ENCODE measurements around the gene LENG8.
"Not testable (repeated sequence)": the region's sequence is repeated elsewhere in the genome, so short reads cannot be mapped to it uniquely, and the experiment has no call there.

Gene LENG8

GRCh38 chr19:54470991-54471782, 22.2 kb downstream of the LENG8 start:
- H3K27ac Mint-ChIP-seq, result no peak overlapping the region
- ATAC-seq (peak; percentile 65), DNase-seq (ENCODE audit: low spot score in 2 of 2) (no peak)
- peaks cover 23% of the 10 kb centered on the region for H3K4me1 Mint-ChIP-seq
- H3K9me3 Mint-ChIP-seq, result no peaks in the 10 kb centered on the region
- peak overlapping the region; percentile 59 for H3K4me3 Mint-ChIP-seq
- no peaks in the 10 kb centered on the region for H3K36me3 Mint-ChIP-seq

GRCh38 chr19:54473071-54473891, 24.3 kb downstream of the LENG8 start, which contains the start of gene CDC42EP5:
Gene CDC42EP5, minus strand, starts transcription at chr19:54473296. Its CDS starts 7,749 bp downstream, at chr19:54465547.
- Mint-ChIP-seq H3K27ac (peak within 1 kb of the TSS; percentile 56), H3K4me3 (peak within 1 kb of the TSS; percentile 39)
- DNase-seq (ENCODE audit: low spot score in 2 of 2), result no peak

GRCh38 chr19:54473892-54474372, 24.9 kb downstream of the LENG8 start:
- no peak overlapping the region for H3K4me3 Mint-ChIP-seq

More at GRCh38 chr19:54473071-54473891, 24.3 kb downstream of the LENG8 start, which contains the start of gene CDC42EP5:
- ATAC-seq, result peak; percentile 65
- peaks cover 23% of the 10 kb centered on the region for H3K4me1 Mint-ChIP-seq
- H3K36me3 Mint-ChIP-seq, result no peaks in the 10 kb centered on the region
- H3K9me3 Mint-ChIP-seq, result no peaks in the 10 kb centered on the region

GRCh38 chr19:54475706-54476105, 26.7 kb downstream of the LENG8 start:
- Mint-ChIP-seq H3K27ac (no peak overlapping the region), H3K36me3 (peaks cover 6% of the 10 kb centered on the region), H3K4me1 (peaks cover 10% of the 10 kb centered on the region), H3K9me3 (no peaks in the 10 kb centered on the region), H3K4me3 (no peak overlapping the region)
- ATAC-seq, result no peak
- no peak for DNase-seq (ENCODE audit: low spot score in 2 of 2)

More at GRCh38 chr19:54473892-54474372, 24.9 kb downstream of the LENG8 start:
- ATAC-seq (no peak), DNase-seq (ENCODE audit: low spot score in 2 of 2) (no peak)
- no peaks in the 10 kb centered on the region for H3K9me3 Mint-ChIP-seq
- H3K4me1 Mint-ChIP-seq, result peaks cover 23% of the 10 kb centered on the region
- peak overlapping the region; percentile 56 for H3K27ac Mint-ChIP-seq
- no peaks in the 10 kb centered on the region for H3K36me3 Mint-ChIP-seq

- DNase-seq (ENCODE audit: low spot score in 2 of 2), result no peak
- no peaks in the 10 kb centered on the region for H3K9me3 Mint-ChIP-seq
- peaks cover 13% of the 10 kb centered on the region for H3K4me1 Mint-ChIP-seq
- ATAC-seq, result no peak
- no peak overlapping the region for H3K27ac Mint-ChIP-seq
- H3K36me3 Mint-ChIP-seq, result peaks cover 11% of the 10 kb centered on the region
- H3K4me3 Mint-ChIP-seq, result no peak overlapping the region
Measured at GRCh38 chr19:54477650-54478049, 28.7 kb downstream of the LENG8 start.

GRCh38 chr19:54478677-54479266, 29.8 kb downstream of the LENG8 start:
- Mint-ChIP-seq H3K4me3 (no peak overlapping the region), H3K9me3 (no peaks in the 10 kb centered on the region), H3K4me1 (peaks cover 12% of the 10 kb centered on the region), H3K36me3 (peaks cover 12% of the 10 kb centered on the region), H3K27ac (no peak overlapping the region)
- DNase-seq (ENCODE audit: low spot score in 2 of 2) (no peak), ATAC-seq (peak; percentile 28)

GRCh38 chr19:54480051-54480450, 31.1 kb downstream of the LENG8 start:
- H3K9me3 Mint-ChIP-seq, result no peaks in the 10 kb centered on the region
- no peak for DNase-seq (ENCODE audit: low spot score in 2 of 2)
- no peak for ATAC-seq
- no peak overlapping the region for H3K27ac Mint-ChIP-seq
- H3K4me3 Mint-ChIP-seq, result no peak overlapping the region
- H3K36me3 Mint-ChIP-seq, result peaks cover 12% of the 10 kb centered on the region
- H3K4me1 Mint-ChIP-seq, result peaks cover 12% of the 10 kb centered on the region

GRCh38 chr19:54481326-54481930, 32.4 kb downstream of the LENG8 start:
- ATAC-seq (peak; percentile 55), DNase-seq (ENCODE audit: low spot score in 2 of 2) (peak in 1 of 2 donors; percentile 41)
- H3K27ac Mint-ChIP-seq, result no peak overlapping the region
- H3K4me3 Mint-ChIP-seq, result no peak overlapping the region
- peaks cover 18% of the 10 kb centered on the region for H3K4me1 Mint-ChIP-seq
- peaks cover 12% of the 10 kb centered on the region for H3K36me3 Mint-ChIP-seq
- H3K9me3 Mint-ChIP-seq, result no peaks in the 10 kb centered on the region

GRCh38 chr19:54482889-54483288, 33.9 kb downstream of the LENG8 start:
- H3K27ac Mint-ChIP-seq, result no peak overlapping the region
- H3K4me3 Mint-ChIP-seq, result no peak overlapping the region
- DNase-seq (ENCODE audit: low spot score in 2 of 2) (no peak), ATAC-seq (no peak)
- H3K4me1 Mint-ChIP-seq, result peaks cover 18% of the 10 kb centered on the region
- no peaks in the 10 kb centered on the region for H3K9me3 Mint-ChIP-seq
- peaks cover 12% of the 10 kb centered on the region for H3K36me3 Mint-ChIP-seq

GRCh38 chr19:54484451-54484850, 35.5 kb downstream of the LENG8 start:
- Mint-ChIP-seq H3K4me3 (no peak overlapping the region), H3K4me1 (peaks cover 18% of the 10 kb centered on the region), H3K27ac (no peak overlapping the region), H3K36me3 (peaks cover 12% of the 10 kb centered on the region), H3K9me3 (no peaks in the 10 kb centered on the region)
- ATAC-seq (no peak), DNase-seq (ENCODE audit: low spot score in 2 of 2) (no peak)

- Mint-ChIP-seq H3K9me3 (no peaks in the 10 kb centered on the region), H3K27ac (no peak overlapping the region), H3K36me3 (peaks cover 6% of the 10 kb centered on the region), H3K4me1 (peaks cover 21% of the 10 kb centered on the region), H3K4me3 (no peak overlapping the region)
- DNase-seq (ENCODE audit: low spot score in 2 of 2) (no peak), ATAC-seq (no peak)
Measured at GRCh38 chr19:54485851-54486250, 36.9 kb downstream of the LENG8 start.

GRCh38 chr19:54489341-54489740, 40.3 kb downstream of the LENG8 start:
- H3K4me3 Mint-ChIP-seq, result no peak overlapping the region
- DNase-seq (ENCODE audit: low spot score in 2 of 2) (no peak), ATAC-seq (no peak)
- peaks cover 13% of the 10 kb centered on the region for H3K4me1 Mint-ChIP-seq
- H3K9me3 Mint-ChIP-seq, result no peaks in the 10 kb centered on the region
- no peaks in the 10 kb centered on the region for H3K36me3 Mint-ChIP-seq
- H3K27ac Mint-ChIP-seq, result no peak overlapping the region

GRCh38 chr19:54489766-54490165, 40.8 kb downstream of the LENG8 start:
- Mint-ChIP-seq H3K4me3 (no peak overlapping the region), H3K36me3 (no peaks in the 10 kb centered on the region), H3K4me1 (peaks cover 13% of the 10 kb centered on the region), H3K9me3 (no peaks in the 10 kb centered on the region), H3K27ac (no peak overlapping the region)
- no peak for ATAC-seq
- no peak for DNase-seq (ENCODE audit: low spot score in 2 of 2)

GRCh38 chr19:54492568-54492967, 43.6 kb downstream of the LENG8 start:
- Mint-ChIP-seq H3K9me3 (no peaks in the 10 kb centered on the region), H3K27ac (no peak overlapping the region), H3K4me1 (peaks cover 10% of the 10 kb centered on the region), H3K36me3 (no peaks in the 10 kb centered on the region), H3K4me3 (no peak overlapping the region)
- ATAC-seq (no peak), DNase-seq (ENCODE audit: low spot score in 2 of 2) (no peak)

GRCh38 chr19:54493056-54493455, 44.1 kb downstream of the LENG8 start:
- not testable (repeated sequence) for H3K9me3 Mint-ChIP-seq; DNase-seq (ENCODE audit: low spot score in 2 of 2); H3K27ac Mint-ChIP-seq; H3K36me3 Mint-ChIP-seq; H3K4me3 Mint-ChIP-seq; ATAC-seq
- peaks cover 15% of the 10 kb centered on the region for H3K4me1 Mint-ChIP-seq
